GM18526 (cell line): Measurements from ENCODE around the gene CEP20.

ENCODE experiments used
- POLR2A ChIP-seq: IDR thresholded peaks from 3 replicates; pipeline ENCODE4 v1.6.1; 2011; ENCODE audit not compliant: insufficient read length; ENCODE audit errors: extremely low read depth

Gene CEP20

DNA sequence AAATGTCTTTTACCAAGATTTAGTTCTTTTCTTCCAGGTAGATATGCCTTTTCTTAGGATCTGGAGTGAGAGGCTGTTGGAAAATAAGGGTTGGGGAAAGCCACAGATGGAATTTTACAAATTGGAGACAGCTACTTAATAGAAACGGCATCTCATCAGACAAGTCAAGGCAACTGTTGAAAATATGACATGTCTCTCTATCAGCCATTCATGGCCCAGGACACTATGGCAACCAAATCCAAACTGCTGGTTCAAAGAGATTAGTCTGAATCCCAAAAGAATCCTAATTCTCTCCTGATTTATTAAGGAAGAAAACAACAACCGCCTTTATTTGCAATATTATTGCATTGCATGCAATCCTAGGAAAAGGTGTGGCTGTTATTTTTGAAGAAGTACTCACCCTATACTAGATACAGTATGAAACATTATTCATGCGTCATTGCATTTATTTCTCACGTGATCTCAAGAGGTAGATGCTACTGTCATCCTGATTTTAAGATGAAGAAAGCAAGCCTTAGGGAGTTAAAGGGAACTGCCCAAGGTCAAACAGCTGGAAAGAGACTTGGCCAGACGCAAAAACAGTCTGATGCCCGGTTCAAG is 12.6 kb upstream of the CEP20 start:
- TF ChIP-seq POLR2A = no peak

DNA sequence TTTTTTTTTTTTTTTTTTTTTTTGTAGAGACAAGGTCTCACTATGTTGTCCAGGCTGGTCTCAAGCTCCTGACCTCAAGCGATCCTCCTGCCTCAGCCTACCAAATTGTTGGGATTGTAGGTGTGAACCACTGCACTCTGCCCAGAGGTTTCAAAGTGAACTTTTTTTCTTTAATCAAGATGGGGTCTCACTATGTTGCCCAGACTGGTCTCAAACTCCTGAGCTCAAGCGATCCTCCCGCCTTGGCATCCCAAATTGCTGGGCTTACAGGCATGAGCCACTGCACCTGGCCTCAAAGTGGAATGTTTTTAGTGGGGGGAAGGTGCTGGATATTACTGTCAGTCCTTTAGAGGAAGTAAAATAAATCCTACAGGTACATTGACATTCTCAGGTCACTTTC is 12.0 kb upstream of the CEP20 start:
- no peak for TF ChIP-seq POLR2A

DNA sequence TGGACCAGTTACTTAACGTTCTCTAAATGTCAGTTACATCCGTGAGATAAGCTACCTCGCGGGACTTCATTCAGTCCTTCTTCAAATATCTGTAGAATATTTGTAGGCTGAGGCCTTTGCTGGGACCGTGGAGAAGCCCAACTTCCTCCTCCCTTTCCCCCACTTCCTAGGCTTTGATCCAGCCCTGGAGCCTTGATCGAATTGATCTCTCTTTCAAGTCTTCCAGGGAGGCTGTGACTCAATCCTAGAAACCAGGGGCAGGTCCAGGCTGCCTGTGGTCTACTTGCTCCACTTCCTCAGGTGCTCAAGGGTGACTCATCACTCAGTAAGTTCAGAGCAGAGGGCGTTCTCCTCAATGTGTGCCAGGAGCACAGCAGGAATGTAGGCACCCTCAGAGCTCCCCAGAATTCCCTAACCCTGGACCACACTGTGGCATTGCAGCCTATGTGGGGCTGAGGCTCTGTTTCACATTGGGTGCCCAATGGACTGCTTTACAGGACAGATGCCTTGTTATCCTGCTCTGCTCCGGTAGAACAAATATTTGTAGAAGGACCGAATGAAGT is 11.2 kb upstream of the CEP20 start:
- TF ChIP-seq POLR2A = no peak

DNA sequence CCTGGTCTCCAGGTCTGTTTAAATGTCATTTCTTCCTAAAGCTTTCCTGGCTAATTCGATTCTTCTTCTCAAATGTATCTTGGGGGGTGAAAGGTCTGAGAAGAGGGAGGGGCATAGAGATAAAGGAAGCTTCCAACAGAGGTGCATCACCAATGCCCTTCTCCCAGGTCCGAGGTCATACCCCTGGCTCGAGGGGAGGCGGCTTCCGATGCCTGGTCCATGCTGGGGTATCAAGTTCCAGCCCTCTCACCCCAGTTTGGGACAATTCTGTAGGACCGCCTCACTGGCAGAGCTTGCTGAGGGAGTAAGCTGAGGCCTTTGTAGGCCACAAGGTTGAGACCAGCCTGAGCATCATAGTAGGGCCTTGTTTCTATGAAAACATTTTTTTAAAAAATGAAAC is 10.3 kb upstream of the CEP20 start:
- no peak for TF ChIP-seq POLR2A

DNA sequence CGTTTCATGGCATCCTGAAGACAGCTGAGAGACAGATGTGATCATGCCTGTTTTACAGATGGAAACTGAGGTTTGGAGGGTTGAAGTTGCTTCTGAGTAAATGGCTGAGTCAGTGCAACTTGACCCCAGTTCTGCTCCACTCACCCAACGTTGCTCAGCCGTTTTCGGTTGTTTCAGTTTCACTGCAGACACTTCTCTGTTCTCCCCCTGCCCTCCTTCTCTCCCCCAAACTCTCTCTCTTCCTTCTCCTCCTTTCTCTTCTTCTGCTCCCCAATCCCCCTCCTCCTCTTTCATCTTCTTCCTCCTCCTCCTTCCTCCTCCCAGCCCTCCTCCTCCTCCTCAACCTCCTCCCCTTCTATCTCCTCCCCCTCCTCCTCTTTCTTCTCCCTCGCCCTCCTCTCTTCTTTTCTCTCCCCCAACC is 9.4 kb upstream of the CEP20 start:
- no peak for TF ChIP-seq POLR2A

DNA sequence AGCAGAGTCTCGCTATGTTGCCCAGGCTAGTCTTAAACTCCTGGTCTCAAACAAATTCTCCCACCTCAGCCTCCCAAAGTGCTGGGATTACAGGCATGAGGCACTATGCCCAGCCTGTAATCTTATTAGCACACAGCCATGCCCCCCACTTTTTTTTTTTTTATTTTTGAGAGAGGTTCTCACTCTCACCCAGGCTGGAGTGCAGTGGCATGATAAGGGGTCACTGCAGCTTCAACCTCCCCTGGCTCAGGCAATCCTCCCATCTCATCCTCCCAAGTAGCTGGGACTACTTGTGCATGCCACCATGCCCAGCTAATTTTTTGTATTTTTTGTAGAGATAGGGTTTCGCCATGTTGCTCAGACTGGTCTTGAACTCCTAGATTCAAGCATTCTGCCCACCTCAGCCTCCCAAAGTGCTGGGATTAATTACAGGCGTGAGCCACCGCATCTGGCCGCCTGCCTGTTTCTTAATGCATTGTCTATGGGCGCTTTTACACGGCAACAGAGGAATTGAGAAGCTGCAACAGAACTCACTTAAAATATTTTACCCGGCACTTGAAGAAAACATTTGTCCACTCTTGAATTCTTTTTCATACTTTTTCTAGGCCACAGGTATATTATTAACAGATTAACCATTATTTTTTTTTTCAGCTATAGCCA is 8.8 kb upstream of the CEP20 start:
- no peak for TF ChIP-seq POLR2A

DNA sequence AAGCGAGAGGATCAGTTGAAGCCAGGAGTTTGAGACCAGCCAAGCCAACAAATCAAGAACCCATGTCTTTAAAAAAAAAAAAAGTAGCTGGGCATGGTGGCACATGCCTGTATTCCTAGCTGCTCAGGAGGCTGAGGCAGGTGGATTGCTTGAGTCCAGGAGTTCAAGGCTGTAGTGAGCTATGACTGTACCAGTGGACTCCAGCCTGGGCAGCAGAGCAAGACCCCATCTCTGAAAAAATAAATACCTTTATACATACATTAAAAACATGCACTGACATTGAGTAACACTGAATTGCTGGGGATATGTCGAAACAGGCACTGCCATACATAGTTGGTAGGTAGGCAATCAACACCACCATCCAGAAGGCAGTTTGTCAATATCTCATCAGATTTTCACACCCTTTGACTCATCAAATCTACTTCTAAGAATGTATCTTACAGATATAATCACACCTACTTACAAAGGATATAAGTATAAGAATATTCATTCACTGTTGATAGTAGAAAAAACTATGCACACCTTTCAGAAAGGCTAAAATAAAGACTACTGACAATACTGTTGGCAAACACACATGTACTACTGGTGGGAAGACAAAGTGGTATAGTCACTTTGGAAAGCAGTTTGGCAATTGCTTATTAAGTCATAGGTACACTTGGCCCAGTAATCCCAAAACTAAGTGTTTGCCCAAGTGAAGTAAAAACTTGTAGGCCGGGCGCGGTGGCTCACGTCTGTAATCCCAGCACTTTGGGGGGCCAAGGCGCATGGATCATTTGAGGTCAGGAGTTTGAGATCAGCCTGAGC is 6.4 kb upstream of the CEP20 start:
- TF ChIP-seq POLR2A = no peak

DNA sequence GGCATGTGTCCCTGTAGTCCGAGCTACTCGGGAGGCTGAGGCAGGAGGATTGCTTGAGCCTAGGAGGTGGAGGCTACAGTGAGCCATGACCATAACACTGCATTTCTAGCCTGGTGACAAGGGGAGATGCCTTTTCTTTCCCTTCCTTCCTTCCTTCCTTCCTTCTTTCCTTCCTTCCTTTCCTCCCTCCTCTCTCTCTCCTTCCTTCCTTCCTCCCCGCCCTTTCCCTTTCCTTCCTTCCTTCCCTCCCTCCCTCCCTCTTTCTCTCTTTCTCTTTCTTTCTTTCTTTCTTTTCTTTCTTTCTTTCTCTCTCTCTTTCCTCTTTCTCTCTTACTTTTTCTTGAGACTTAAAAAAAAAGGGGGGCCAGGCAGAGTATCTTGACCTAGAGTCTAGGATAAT is 3.1 kb upstream of the CEP20 start:
- no peak for TF ChIP-seq POLR2A

DNA sequence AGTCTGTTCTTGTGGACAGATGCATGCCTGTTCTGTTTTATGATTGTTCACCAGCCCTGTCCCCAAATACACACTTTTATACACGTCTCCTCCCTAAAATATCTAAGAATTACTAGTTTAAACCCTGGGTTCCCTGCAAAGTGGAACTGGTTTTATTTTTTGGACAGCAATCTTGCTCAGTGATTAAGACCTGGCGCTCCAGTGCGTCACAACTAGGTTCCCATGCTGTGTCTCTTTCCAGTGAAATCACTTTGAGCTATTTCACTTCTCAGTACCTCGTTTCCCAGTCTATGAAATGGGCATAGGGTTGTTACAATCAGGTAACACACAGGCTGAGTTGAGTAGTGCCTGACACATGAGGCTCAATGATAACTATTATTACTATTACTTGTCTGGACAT is 1.1 kb downstream of the CEP20 start:
- no peak for TF ChIP-seq POLR2A

DNA sequence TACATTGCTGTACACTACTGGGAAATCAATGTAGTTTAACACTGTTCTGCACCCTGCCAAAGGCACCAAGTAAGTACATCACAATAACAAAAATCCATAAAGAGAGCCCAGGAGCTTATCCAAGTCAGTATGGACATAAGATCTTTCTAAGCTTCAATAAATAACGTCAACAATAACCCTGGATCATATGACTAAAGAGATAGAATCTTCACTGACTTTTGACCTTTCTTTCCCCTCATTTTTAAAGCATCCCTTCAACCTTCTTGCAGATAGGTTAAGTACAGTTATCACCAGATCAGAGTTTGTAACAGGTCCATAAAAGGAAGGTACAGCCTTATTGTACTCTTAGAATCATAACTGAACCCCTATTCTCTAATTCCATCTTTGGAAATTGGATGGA is 2.3 kb downstream of the CEP20 start:
- TF ChIP-seq POLR2A = no peak

DNA sequence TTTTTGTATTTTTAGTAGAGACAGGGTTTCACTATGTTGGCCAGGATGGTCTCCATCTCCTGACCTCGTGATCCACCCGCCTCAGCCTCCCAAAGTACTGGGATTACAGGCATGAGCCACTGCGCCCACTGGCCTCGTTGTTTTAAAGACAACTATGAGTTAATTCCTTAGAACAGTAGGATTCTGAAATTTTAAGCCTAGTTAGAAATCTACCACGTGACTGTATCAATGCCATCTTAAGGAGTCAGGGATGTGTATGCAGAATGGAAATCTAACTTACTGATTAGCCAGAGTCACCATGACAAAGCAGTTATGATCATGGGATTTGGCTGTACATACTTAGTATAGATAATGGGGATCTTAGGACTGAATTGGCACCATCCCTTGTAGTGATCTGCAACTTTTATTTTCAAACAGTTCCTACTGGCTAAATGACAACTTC is 2.8 kb downstream of the CEP20 start:
- TF ChIP-seq POLR2A = no peak

DNA sequence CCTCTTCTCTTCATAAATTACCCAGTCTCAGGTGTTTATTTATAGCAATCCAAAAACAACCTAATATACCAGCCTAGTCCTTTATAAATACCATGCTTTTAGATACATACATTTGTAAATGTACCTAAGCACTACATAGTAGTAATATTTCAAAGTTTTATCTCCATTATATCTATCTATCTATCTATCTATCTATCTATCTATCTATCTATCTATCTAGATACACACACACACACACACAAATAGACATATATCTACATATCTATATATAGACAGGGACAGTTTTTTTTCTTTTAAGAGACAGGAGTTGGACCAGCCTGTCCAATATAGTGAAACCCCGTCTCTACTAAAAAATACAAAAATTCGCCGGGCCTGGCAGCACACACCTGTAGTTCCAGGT is 5.8 kb downstream of the CEP20 start:
- TF ChIP-seq POLR2A = no peak

DNA sequence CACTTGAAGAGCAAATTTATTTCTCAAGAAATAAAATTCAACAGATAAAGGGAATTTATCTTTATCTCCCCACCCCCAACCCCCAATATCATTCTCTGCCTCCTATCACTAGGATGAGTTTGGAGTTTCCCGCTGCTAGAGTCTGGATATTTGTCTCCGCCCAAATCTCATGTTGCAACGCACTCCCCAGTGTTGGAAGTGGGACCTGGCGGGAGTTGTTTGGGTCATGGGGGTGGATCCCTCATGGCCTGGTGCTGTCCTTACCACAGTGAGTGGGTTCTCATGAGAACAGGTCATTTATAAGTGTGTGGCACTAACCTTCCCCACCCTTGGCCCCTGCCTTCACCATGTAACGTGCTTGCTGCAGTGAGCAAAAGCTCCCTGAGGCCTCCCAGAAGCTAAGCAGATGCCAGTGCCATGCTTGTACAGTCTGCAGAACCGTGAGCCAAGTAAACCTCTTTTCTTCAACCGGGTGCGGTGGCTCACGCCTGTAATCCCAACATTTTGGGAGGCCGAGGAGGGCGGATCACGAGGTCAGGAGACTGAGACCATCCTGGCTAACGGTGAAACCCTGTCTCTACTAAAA is 6.5 kb downstream of the CEP20 start:
- TF ChIP-seq POLR2A = no peak

DNA sequence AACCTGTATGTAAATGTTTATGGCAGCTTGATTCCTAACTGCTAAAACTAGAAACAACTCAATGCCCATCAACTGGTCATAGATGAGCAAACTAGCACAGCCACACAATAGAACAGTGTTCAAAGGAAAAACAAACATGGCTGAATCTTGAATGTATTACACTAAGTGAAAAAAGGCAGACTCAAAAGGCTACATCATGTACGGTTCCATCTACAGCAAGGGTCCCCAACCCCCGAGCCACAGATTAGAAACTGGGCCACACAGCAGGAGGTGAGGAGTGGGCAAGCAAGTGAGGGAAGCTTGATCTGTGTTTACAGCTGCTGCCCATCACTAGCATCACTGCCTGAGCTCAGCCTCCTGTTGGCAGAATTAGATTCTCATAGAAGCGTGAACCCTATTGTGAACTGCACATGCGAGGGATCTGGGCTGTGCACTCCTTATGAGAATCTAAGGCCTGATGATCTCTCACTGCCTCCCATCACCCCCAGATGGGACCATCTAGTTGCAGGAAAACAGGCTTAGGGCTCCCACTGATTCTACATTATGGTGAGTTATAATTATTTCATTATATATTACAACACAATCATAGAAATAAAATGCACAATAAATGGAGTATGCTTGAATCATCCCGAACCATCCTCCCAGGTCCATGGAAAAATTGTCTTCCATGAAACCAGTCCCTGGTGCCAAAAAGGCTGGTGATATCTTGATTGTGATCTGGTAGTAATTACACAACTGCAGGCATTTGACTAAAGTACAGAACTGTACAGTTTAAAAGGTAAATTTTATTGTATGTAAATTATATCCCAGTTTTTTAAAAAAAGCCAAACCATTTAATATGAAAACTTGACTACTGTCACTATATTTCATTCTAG is 7.7 kb downstream of the CEP20 start:
- TF ChIP-seq POLR2A = no peak

DNA sequence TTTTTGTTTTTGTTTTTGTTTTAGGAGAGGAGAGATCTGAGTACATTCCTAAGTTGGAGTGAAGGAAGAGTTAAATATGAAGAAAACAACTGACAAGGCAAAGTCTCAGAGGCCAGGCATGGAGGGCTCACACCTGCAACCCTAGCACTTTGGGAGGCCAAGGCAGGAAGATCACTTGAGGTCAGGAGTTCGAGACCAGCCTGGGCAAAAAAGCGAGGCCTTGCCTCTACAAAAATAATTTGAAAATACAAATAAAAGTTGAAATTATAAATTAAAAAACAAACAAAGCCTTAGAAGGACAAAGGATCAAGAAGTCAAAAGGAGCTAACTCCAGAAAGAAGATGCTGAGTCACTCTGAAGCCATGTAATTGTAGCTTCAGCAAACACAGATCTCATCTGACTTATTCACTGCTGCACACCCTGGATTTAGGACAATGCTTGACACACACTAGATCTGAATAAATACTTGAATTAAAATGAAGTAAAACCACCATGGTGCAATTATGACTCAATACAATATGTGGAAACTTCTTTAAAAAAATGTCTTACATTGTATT is 9.1 kb downstream of the CEP20 start:
- TF ChIP-seq POLR2A = no peak

DNA sequence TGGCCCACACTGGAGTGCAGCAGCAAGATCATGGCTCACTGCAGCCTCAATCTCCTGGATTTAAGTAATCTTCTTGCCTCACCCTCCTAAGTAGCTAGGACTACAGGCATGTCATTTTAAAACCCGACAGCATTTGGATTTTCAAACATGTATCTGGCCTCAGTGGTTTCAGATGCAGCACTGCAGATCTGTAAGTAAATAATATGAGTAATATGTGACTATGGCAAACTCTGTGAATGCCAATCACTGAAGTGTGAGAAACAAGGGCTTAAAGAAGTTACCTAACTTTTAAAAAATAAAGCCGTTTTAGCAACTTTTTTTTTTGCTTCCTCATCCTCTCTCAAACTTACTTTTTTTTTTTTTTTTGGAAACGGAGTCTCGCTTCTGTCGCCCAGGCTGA is 11.9 kb downstream of the CEP20 start:
- TF ChIP-seq POLR2A = no peak
